Left ventricle myocardium superior (tissue), 1 donor: ENCODE results near the gene HSD17B14. TPM values are rescaled to one million over a fixed set of nuclear protein-coding genes. Genes with fewer than 3 reads are reported as not detected.
"Not testable (repeated sequence)": the region's sequence is repeated elsewhere in the genome, so short reads cannot be mapped to it uniquely, and the experiment has no call there.

Source experiments
- ATAC-seq: fragments of 200-7000 bp; cut with Tn5 transposase; one replicate; pipeline ENCODE4 v1.9.1; 2020; ENCODE audit warnings: mild to moderate bottlenecking, moderate library complexity
- DNase-seq: peaks from one replicate; pipeline ENCODE4 v3.0.0-alpha.2; 2020
- intact Hi-C: fragments of 100-400 bp; cut with micrococcal nuclease; formaldehyde crosslinking; loops from one replicate; pipeline ENCODE4 v1.11.0; 2022
- long read RNA-seq: library from polyadenylated mRNA; unstranded; transcript quantifications from one replicate; pipeline ENCODE4 v2.0.0, GENCODE V29; 2021
- total RNA-seq: library from RNA; stranded (reverse); fragmentation: NEBNext Ultra II Directional; extraction: Animal tissue kit (Norgen Biotek cat#: 25700); gene quantifications from one replicate; pipeline ENCODE4 v1.2.1, GENCODE V29; 2021
- donor health status: DM: no; HTN: yes; CAD: no; lungs with severe emphysema.

HSD17B14 gene
- total RNA-seq, result 1.2 TPM
- long read RNA-seq, partial matches to known transcripts, result 0 of 1 reads
- long read RNA-seq, other reads (novel, unspliced or antisense), result 1 of 1 reads

DNA sequence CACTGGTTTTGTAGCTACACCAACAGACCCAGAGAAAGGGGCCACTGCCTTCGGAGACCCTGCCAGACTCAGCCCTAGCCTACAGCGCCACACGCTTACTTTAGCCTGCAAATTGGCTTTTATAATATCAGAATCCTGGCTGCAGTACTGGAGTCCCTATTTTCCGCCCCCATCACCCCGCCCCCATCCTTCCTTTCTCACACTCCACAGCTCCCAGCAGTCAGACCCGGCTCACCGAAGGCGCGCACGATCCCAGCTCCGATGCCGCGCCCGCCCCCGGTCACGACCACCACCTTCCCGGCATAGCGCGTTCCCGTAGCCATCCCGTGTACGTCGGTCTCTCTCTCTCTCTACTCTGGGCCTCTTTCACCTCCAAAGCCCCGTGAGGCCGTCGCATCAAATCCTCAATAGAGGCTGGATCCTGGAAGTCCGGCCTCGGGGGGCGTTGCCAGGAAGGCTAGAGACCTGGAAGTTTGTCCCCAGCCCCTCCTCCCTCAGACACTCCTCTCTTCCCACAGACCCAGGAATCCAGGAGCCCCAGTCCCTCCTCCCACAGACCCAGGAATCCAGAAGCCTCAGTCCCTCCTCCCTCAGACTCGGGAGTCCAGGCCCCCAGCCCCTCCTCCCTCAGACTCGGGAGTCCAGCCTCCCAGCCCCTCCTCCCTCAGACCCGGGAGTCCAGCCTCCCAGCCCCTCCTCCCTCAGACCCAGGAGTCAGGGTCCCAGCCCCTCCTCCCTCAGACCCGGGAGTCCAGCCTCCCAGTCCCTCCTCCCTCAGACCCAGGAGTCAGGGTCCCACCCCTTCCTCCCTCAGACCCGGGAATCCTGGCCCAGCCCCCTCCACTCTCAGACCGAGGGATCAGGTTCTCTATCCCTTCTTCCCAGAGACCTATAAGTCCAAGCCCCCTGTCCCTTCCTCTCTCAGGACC lies at the start of gene HSD17B14:
TSS of gene HSD17B14 (minus strand) at position 403 of the 929 bp plus-strand sequence. CDS start at position 323, 80 bp downstream.
- intact Hi-C loops, result no loop called here
- ATAC-seq (peak; percentile 31), DNase-seq (no peak)

DNA sequence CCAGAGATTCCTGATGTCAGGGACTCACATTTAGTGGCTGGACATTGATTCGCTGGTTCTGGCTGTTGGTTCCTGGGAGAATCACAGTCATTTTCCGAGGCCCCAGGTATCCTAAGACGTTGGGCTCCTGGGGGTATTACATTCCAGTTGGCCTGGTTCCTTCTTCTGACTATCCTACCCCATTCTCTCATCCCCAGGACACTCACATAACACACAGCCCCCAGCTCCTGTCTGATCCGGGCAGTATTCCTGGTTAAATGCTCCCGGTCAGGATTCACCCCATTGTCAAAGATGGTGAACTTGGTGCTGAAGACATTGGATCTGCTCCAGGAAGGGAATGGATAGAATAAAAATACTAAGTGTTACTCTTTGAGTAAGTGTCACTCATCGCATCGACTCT lies 47.4 kb upstream of the HSD17B14 start:
- intact Hi-C loops, result no loop called here
- no peak for DNase-seq
- no peak for ATAC-seq

DNA sequence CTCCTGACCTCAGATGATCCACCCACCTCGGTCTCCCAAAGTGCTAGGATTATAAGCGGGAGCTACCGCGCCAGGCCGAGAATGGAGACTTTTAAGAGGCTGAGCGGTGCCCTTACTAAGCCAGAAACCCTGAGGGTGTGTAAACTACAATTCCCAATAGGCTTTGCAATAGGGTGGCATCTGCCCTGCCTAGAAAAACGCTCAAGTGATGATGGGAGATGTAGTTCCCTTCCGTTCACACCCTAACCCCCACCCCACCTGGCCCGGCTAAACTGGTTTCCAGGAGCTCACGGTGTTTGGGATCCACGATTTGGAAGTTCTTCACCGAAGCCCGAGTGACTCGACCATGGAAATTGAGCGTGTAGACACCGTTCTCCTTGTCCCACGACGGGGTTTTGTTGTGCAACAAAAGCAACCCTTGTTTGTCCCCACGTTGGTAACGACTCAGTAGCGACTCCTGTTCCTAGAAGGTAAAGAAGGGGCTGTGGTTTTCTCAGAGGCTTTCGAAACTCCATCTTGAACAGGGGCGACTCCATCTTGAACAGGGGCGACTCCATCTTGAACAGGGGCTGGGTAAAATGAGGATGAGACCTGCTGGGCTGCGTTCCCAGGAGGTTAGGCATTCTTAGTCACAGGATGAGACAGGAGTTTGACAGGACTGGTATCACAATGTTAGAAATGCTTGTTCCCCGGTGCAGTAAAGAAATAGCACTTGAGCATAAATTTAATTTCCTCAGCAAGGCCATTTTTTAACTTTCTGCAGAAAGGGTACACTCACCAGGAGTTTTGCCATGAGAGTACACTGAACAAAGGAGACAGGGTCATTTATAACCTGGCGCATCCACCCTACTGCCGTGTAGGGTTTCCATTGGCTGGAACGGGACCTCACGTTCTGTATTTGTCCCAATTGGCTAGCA lies 45.7 kb upstream of the HSD17B14 start:
- ATAC-seq (peak; percentile 19), DNase-seq (no peak)
- intact Hi-C loops, result no loop called here

DNA sequence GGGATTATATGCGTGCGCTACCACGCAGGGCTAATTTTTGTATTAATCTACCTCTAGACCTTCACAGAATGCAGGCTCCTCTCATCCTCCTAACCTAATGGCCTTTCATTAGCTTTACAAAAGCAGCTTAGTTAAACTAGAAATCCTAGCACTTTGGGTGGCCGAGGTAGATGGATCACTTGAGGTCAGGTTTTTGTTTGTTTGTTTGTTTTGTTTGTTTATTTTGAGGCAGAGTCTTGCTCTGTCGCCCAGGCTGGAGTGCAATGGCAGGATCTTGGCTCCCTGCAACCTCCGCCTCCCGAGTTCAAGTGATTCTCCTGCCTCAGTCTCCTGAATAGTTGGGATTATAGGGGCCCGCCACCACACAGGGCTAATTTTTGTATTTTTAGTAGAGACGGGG lies 43.4 kb upstream of the HSD17B14 start:
- intact Hi-C loops, ATAC-seq: not testable (repeated sequence)

DNA sequence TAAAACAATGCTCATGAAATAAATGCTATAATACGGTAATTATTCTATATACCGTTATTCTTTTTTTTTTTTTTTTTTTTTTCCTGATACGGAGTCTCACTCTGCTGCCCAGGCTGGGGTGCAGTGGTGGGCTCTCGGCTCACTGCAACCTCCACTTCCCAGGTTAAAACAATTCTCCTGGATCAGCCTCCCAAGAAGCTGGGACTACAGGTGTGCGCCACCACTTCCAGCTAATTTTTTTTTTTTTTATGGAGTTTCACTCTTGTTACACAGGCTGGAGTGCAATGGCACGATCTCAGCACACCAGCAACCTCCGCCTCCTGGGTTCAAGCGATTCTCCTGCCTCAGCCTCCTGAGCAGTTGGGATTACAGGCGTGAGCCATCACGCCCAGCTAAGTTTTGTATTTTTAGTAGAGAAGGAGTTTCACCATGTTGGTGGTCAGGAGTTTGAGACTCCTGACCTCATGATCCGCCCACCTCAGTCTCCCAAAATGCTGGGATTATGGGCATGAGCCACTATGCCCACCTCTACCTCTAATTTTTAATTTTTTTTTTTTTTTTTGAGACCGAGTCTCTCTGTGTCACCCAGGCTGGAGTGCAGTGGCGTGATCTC lies 42.8 kb upstream of the HSD17B14 start:
- ATAC-seq (no peak), DNase-seq (no peak)
- intact Hi-C loops, result no loop called here

More for the DNA sequence above, 43.4 kb upstream of the HSD17B14 start:
- not testable (repeated sequence) for DNase-seq

DNA sequence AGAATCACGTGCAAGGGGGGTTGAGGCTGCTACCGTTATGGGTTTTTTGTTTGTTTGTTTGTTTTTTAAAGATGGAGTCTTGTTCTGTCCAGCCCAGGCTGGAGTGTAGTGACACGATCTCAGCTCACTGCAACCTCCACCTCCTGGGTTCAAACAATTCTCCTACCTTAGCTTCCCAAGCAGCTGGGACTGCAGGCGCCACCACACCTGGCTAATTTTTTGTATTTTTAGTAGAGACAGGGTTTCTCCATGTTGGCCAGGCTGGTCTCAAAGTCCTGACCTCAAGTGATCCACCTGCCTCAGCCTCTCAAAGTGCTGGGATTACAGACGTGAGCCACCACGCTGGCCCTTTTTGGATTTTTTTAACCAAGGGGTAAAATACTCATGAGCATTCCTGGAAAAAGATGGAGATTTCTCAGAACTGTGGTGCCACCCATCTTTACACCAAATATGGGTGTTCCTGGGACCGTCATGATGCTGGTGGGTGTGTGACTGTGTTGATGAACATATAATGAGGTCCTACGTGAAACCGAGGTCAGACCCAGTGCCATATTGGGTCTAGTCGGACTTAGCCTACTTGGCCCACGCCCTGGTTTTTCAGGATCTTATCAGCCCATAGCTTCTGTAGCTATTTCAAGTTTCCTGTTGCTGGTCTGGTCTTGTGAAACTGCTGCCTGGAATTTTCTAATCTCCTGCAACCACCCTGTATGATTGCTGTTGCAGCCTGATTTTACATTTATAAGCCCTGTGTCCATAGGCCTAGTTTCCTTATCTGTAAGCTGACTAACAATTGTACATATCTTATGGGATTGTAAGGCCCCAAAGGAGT lies 42.1 kb upstream of the HSD17B14 start:
- DNase-seq, result peak; percentile 55
- intact Hi-C loops, result no loop called here
- peak; percentile 58 for ATAC-seq

DNA sequence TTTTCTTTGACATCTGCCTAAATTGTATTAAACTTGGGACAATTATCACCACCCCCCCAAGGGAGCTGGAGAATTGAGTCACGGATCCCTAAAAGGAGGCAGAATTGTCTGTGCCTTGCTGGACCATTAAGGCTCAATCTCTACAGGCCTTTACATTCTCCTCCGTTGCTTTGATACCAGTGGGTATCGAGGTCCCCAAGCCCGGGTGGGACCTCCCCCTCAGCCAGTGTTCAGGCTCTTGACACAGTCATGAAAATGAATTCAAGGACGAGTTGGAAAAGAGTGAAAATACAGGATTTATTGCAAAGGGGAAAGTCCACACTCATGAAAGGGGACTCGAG lies 41.5 kb upstream of the HSD17B14 start:
- no peak for ATAC-seq
- DNase-seq, result no peak
- intact Hi-C loops, result no loop called here

DNA sequence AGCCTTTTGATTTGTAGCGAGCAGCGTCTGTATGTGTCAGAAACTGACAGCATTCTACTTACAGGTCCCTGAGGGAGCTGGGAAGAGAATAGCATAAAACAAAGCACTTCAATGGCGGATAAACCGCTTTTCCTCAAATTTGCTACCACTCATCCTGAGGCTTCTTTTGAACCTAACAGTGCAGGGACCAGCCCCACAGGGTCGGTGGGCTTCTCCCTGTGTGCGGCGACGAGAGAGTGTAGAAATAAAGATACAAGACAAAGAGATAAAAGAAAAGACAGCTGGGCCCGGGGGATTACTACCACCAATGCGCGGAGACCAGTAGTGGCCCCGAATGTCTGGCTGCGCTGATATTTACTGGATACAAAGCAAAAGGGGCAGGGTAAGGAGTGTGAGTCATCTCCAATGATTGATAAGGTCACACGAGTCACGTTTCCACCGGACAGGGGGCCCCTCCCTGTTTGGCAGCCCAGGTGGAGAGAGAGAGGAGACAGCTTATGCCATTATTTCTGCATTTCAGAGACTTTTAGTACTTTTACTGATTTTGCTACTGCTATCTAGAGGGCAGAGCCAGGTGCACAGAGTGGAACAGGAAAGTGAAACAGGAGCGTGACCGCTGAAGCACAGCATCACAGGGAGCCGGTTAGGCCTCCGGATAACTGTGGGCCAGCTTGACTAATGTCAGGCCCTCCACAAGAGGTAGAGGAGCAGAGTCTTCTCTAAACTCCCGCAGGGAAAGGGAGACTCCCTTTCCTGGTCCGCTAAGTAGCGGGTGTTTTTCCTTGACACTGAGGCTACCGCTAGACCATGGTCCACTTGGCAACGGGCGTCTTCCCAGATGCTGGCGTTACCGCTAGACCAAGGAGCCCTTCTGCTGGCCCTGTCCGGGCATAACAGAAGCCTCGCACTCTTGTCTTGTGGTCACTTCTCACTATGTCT lies 40.0 kb upstream of the HSD17B14 start:
- intact Hi-C loops, ATAC-seq: not testable (repeated sequence)
- peak; percentile 61 for DNase-seq

DNA sequence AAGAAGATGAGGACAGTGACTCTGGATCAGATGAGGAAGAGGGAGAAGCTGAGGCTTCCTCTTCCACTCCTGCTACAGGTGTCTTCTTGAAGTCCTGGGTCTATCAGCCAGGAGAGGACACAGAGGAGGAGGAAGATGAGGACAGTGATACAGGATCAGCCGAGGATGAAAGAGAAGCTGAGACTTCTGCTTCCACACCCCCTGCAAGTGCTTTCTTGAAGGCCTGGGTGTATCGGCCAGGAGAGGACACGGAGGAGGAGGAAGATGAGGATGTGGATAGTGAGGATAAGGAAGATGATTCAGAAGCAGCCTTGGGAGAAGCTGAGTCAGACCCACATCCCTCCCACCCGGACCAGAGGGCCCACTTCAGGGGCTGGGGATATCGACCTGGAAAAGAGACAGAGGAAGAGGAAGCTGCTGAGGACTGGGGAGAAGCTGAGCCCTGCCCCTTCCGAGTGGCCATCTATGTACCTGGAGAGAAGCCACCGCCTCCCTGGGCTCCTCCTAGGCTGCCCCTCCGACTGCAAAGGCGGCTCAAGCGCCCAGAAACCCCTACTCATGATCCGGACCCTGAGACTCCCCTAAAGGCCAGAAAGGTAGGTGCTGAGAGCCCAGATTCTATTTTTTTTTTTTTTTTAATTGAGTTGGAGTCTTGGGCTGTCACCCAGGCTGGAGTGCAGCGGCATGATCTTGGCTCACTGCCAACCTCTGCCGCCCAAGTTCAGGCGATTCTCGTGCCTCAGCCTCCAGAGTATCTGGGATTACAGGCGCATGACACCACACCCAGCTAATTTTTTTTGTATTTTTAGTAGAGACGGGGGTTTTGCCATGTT lies 38.2 kb upstream of the HSD17B14 start:
- DNase-seq (peak; percentile 64), ATAC-seq (no peak)
- intact Hi-C loops, result no loop called here

DNA sequence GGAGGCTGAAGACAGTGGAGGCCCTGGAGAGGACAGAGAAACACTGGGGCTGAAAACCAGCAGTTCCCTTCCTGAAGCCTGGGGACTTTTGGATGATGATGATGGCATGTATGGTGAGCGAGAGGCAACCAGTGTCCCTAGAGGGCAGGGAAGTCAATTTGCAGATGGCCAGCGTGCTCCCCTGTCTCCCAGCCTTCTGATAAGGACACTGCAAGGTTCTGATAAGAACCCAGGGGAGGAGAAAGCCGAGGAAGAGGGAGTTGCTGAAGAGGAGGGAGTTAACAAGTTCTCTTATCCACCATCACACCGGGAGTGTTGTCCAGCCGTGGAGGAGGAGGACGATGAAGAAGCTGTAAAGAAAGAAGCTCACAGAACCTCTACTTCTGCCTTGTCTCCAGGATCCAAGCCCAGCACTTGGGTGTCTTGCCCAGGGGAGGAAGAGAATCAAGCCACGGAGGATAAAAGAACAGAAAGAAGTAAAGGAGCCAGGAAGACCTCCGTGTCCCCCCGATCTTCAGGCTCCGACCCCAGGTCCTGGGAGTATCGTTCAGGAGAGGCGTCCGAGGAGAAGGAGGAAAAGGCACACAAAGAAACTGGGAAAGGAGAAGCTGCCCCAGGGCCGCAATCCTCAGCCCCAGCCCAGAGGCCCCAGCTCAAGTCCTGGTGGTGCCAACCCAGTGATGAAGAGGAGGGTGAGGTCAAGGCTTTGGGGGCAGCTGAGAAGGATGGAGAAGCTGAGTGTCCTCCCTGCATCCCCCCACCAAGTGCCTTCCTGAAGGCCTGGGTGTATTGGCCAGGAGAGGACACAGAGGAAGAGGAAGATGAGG lies 37.4 kb upstream of the HSD17B14 start:
- DNase-seq (no peak), ATAC-seq (peak; percentile 12)
- intact Hi-C loops, result no loop called here

DNA sequence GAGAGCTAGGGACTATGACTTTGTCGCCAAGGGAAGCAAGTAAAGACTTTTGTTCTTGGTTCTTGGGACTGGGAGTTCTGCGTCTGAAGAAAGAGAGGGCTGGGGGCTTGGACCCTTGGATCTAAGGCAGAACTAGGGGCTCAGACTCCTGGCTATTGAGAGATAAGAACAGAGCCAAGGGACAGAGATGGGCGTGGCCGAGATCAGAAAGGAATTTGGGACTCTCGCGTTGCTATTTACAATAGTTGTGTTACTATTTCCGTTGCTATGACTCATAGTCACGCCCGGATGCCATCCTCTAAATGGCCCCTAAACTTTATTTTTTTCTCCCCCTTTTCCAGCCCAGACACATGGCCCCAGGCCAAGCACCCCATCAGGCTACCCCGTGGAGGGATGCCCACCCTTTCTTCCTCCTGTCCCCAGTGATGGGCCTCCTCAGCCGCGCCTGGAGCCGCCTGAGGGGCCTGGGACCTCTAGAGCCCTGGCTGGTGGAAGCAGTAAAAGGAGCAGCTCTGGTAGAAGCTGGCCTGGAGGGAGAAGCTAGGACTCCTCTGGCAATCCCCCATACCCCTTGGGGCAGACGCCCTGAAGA lies 36.7 kb upstream of the HSD17B14 start:
- peak; percentile 74 for ATAC-seq
- peak; percentile 86 for DNase-seq
- intact Hi-C loops, result no loop called here

DNA sequence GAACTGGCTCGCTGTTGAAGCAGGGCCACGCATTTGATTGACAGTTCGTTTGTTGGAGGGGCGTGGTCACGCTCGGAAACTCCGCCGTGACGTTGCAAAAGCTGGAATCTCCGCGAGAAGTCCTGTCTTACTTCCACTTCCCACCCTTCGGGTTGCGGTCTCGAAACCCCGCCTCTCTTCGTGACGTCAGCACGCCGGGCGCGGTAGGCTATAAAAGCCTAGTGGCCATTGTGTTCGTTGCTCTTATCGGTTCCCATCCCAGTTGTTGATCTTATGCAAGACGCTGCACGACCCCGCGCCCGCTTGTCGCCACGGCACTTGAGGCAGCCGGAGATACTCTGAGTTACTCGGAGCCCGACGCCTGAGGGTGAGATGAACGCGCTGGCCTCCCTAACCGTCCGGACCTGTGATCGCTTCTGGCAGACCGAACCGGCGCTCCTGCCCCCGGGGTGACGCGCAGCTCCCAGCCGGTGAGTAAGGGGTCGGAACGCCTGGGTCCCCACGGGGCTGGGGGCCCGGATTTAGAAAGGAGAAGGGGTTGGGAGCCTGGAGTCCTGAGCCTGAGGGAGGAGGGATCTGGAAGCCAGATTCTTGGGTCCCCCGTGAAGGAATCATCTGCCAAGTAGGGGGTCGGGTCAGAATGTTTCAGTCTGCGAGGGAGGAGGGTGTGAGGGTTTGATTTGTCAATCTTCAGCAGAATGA lies 36.0 kb upstream of the HSD17B14 start, which contains the start of gene PPP1R15A:
TSS of gene PPP1R15A (plus strand) at position 240 of the 702 bp plus-strand sequence. CDS start 813 bp downstream, outside the sequence.
- ATAC-seq, result peak; percentile 75
- intact Hi-C loops, result no loop called here

DNA sequence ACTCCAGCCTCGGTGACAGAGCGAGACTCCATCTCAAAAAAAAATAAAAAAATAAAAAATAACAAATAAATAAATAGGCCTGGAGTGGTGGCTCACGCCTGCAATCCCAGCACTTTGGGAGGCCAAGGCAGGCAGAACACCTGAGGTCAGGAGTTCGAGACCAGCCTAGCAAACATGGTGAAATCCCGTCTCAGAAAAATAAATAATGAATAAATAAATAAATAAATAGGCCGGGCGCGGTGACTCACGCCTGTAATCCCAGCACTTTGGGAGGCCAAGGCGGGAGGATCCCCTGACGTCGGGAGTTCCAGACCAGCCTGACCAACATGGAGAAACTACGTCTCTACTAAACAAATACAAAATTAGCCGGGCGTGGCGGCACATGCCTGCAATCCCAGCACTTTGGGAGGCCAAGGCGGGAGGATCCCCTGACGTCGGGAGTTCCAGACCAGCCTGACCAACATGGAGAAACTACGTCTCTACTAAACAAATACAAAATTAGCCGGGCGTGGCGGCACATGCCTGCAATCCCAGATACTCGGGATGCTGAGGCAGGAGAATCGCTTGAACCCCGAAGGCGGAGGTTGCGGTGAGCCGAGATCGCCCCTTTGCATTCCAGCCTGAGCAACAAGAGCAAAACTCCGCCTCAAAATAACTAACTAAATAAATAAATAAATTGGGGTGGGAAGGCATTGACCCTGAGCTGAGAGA lies 35.3 kb upstream of the HSD17B14 start:
- intact Hi-C loops, ATAC-seq, DNase-seq: not testable (repeated sequence)

More for the DNA sequence above, 36.0 kb upstream of the HSD17B14 start, which contains the start of gene PPP1R15A:
- peak; percentile 98 for DNase-seq

DNA sequence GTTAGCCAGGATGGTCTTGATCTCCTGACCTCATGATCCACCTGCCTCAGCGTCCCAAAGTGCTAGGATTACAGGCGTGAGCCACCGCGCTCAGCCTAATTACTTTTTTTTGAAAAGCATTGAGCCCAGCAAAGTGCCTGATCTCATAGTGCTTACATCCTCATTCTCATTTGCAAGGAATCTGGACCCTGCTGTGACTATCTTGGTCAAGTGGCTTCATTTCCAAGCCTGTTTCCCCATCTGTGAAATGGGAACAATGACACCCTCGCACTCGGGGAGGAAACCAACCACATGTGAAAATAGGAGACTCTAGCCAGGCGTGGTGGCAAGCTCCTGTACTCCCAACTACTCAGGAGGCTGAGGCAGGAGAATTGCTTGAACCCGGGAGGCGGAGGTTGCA lies 33.8 kb upstream of the HSD17B14 start:
- no peak for ATAC-seq
- DNase-seq, result no peak
- intact Hi-C loops, result no loop called here
